Heart right ventricle (tissue), 16 donors: ENCODE measurements around the gene MS4A15. TPM values are rescaled to one million over a fixed set of nuclear protein-coding genes. Genes with fewer than 3 reads are reported as not detected.

ENCODE experiments used
- ATAC-seq, 8 donors: fragments of 200-7000 bp; cut with Tn5 transposase; one replicate each; pipeline ENCODE4 v1.9.1; 2020; ENCODE audit warnings: mild to moderate bottlenecking in 8 of 8, moderate library complexity in 8 of 8, moderate number of reproducible peaks in 1 of 8
- DNase-seq, 2 donors: peaks; one replicate each; pipeline ENCODE4 v3.0.0-alpha.2; 2020
- H3K27ac ChIP-seq, 10 donors: fragments of 200-600 bp; sonication (generic) in 2 of 10; one replicate each; pipeline versions ENCODE4 v1.5.0 to v1.8.0; 2020 to 2022; ENCODE audit warnings: mild to moderate bottlenecking in 3 of 10
- H3K27me3 ChIP-seq, 7 donors: fragments of 200-600 bp; one replicate each; pipeline ENCODE4 v1.8.0; 2021 to 2022; ENCODE audit warnings: mild to moderate bottlenecking in 2 of 7
- H3K36me3 ChIP-seq, 9 donors: fragments of 200-600 bp; sonication (generic) in 1 of 9; one replicate each; pipeline versions ENCODE4 v1.5.0 to v1.8.0; 2020 to 2022; ENCODE audit warnings: mild to moderate bottlenecking in 2 of 9
- H3K4me1 ChIP-seq, 9 donors: fragments of 200-600 bp; sonication (generic) in 1 of 9; one replicate each; pipeline versions ENCODE4 v1.5.0 to v1.8.0; 2020 to 2022; ENCODE audit warnings: mild to moderate bottlenecking in 4 of 9
- H3K4me3 ChIP-seq, 10 donors: fragments of 200-600 bp; sonication (generic) in 2 of 10; one replicate each; pipeline versions ENCODE4 v1.5.0 to v1.8.0; 2020 to 2022; ENCODE audit warnings: mild to moderate bottlenecking in 7 of 10, moderate library complexity in 2 of 10
- H3K9me3 ChIP-seq, 11 donors: fragments of 200-600 bp in 10 of 11; sonication (generic) in 2 of 11; one replicate each; pipeline versions ENCODE4 v1.5.0 to v1.8.0; 2013 to 2022; ENCODE audit warnings: mild to moderate bottlenecking in 2 of 11, control low read depth in 1 of 11, moderate library complexity in 1 of 11
- CTCF ChIP-seq, 9 donors: fragments of 200-600 bp; sonication (generic) in 2 of 9; IDR thresholded peaks; one replicate each; pipeline versions ENCODE4 v1.5.0 to v1.8.0; 2021 to 2022; ENCODE audit warnings: antibody characterized with exemption in 9 of 9, mild to moderate bottlenecking in 5 of 9, moderate library complexity in 1 of 9
- WGBS, 2 donors: extraction: QIAGEN DNeasy Blood & Tissue Kit; methylation state at CpG; one replicate each; pipeline ENCODE4 v1.1.7; 2013; ENCODE audit warnings: inconsistent platforms in 1 of 2; 5-methylcytosine and 5-hydroxymethylcytosine counted together
- intact Hi-C, 10 donors: fragments of 100-400 bp; cut with DNase I; formaldehyde crosslinking; loops; one replicate each; pipeline versions ENCODE4 v1.11.1 to v1.14.2; 2022
- polyA plus RNA-seq, 2 donors: library from polyadenylated mRNA; stranded (reverse); fragments of 200-250 nt; gene quantifications; one replicate each; pipeline ENCODE4 v1.2.3, GENCODE V29; 2013
- total RNA-seq, 10 donors: library from RNA; stranded (reverse); fragmentation: NEBNext Ultra II Directional in 3 of 10; extraction: Animal tissue kit (Norgen Biotek cat#: 25700) in 3 of 10; gene quantifications; one replicate each; pipeline versions ENCODE4 v1.2.1 to v1.2.4, GENCODE V29; 2021 to 2023
- donor health status: Arrhythmogenic right ventricular cardiomyopathy.
- donor health status: ischemic (EF 13 %, LVEDD 7.1; RV severe dilation, severe dysfunction).
- donor health status: healthy with polysubstance abuse.
- donor health status: DM: no; HTN: yes; CAD: no.
- donor health status: DM: no; HTN: no; CAD: no.
- donor health status: ischemic (EF 25% LVEDD 6.9; RV normal size, moderate dysfunction).
- donor health status: ischemic (EF 25% LVEDD 5.7; RV mildly dilated, moderate dysfunction).
- donor health status: healthy.
- donor health status: DM: yes; HTN: yes; CAD: no.
- donor health status: Ischemic cardiomyopathy.
- donor health status: ischemic (EF 35%, LVEDD 5.7; RV mildly dilated, moderate dysfunction).
- donor health status: nonischemic (EF 11% LVEDD 7.7; RV severe dilation, severe dysfunction).
- donor health status: DM: yes; HTN: yes; CAD: no.
- donor health status: PGD.
- donor health status: ischemic (EF 29% LVEDD 5.4; RV normal size, mild dysfunction).
- donor health status: nonischemic (EF 23%, LVEDD 6.1; RV moderate dilation, normal function).

Gene MS4A15
- total and polyA plus RNA-seq, 12 donors: not detected

GRCh38 chr11:60769273-60769672 is 12.6 kb downstream of the MS4A15 start:
- no peak for ATAC-seq
- Histone ChIP-seq H3K27ac (no peak overlapping the region), H3K4me1 (no peaks in the 10 kb centered on the region), H3K36me3 (no peaks in the 10 kb centered on the region), H3K4me3 (no peak overlapping the region), H3K9me3 (no peaks in the 10 kb centered on the region), H3K27me3 (peaks cover 6 to 59% (median 37%) of the 10 kb centered on the region in 7 donors)
- WGBS, 2 donors: 69 to 70% methylated on average over 4 of the region's 4 CpGs
- intact Hi-C loops: loop anchor here in 1 of 10 donors (5.0 kb wide), 1 partner anchor 358 kb away; no protein-coding TSS in a partner anchor
- TF ChIP-seq CTCF (IDR thresholded peaks at IDR 0.05): no peak
- DNase-seq: no peak

DNA sequence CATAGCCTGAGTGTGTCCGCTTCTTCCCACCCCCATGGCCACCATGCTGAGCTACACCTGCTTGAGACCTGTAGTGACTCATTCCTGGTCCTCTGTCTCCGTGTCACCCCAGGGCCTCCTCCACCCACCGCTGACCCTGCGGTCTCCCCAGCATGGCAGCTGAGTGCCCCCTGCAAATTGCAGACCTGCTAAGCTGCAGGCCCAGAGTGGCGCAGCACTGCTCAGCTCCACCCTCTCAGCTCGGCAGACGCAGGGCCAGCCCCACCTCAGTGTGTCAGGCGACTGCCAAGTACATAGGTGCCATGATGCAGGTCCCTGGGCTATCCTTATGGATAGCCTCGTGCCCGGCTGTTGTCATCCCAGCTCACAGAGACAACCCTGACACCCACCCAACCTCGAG is 13.1 kb downstream of the MS4A15 start:
- 77 to 80% methylated on average over 11 of the region's 11 CpGs for WGBS, 2 donors
- peaks cover 6 to 54% (median 34%) of the 10 kb centered on the region in 7 donors for H3K27me3 ChIP-seq

DNA sequence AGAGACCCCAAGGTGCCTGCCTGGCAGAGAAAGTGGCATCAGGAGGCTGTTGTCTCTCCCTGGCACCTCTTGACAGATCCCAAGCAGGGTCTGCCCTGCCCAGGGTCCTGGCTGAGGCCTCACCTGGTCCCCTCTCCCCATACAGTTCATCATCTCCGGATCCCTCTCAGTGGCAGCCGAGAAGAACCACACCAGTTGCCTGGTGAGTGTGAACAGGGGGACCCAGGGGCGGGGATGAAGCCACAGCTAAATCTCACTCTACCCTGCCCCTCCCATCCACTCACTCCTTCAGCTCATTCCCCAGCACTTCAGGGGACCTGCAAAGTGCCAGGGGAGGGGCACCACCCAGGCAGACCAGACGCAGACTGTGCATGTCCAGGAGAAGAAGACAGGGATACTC is 14.5 kb downstream of the MS4A15 start:
- peaks cover 6 to 41% (median 21%) of the 10 kb centered on the region in 7 donors for H3K27me3 ChIP-seq
- WGBS, 2 donors: 84% methylated on average over 4 of the region's 4 CpGs
- intact Hi-C loops: loop anchor here in 2 of 10 donors (10.0 kb wide), 1 partner anchor 124 kb away; no protein-coding TSS in a partner anchor

More for the DNA sequence above, 13.1 kb downstream of the MS4A15 start:
- ATAC-seq (no peak), DNase-seq (no peak)
- intact Hi-C loops: loop anchor here in 3 of 10 donors (5.0 to 10.0 kb wide), 2 partner anchors 125 to 357 kb away; no protein-coding TSS in a partner anchor
- H3K9me3 ChIP-seq: no peaks in the 10 kb centered on the region
- H3K4me3 ChIP-seq: no peak overlapping the region
- no peak for TF ChIP-seq CTCF (IDR thresholded peaks at IDR 0.05)
- H3K36me3 ChIP-seq: no peaks in the 10 kb centered on the region
- peaks cover 0 to 2% (median 0%) of the 10 kb centered on the region in 9 donors for H3K4me1 ChIP-seq
- H3K27ac ChIP-seq: no peak overlapping the region

GRCh38 chr11:60771879-60772525 is 15.3 kb downstream of the MS4A15 start:
- intact Hi-C loops: loop anchor here in 2 of 10 donors (10.0 kb wide), 1 partner anchor 123 kb away; no protein-coding TSS in a partner anchor
- Histone ChIP-seq H3K36me3 (no peaks in the 10 kb centered on the region), H3K27ac (no peak overlapping the region), H3K9me3 (no peaks in the 10 kb centered on the region), H3K4me1 (peaks cover 4 to 23% (median 18%) of the 10 kb centered on the region in 9 donors), H3K4me3 (no peak overlapping the region), H3K27me3 (peaks cover 6 to 32% (median 13%) of the 10 kb centered on the region in 7 donors)
- no peak for TF ChIP-seq CTCF (IDR thresholded peaks at IDR 0.05)
- ATAC-seq: no peak
- 72 to 81% methylated on average over 16 of the region's 16 CpGs for WGBS, 2 donors
- DNase-seq: no peak

More for the DNA sequence above, 14.5 kb downstream of the MS4A15 start:
- Histone ChIP-seq H3K4me1 (peaks cover 4 to 15% (median 12%) of the 10 kb centered on the region in 9 donors), H3K4me3 (no peak overlapping the region), H3K36me3 (no peaks in the 10 kb centered on the region), H3K27ac (no peak overlapping the region), H3K9me3 (no peaks in the 10 kb centered on the region)
- ATAC-seq: no peak
- DNase-seq: no peak
- no peak for TF ChIP-seq CTCF (IDR thresholded peaks at IDR 0.05)
